Measurements from ENCODE around the gene LRRC47. TPM values are rescaled to one million over a fixed set of nuclear protein-coding genes. Genes with fewer than 3 reads are reported as not detected.

Gene LRRC47
- polyA plus RNA-seq, 1 experiment = 37.1 TPM

DNA sequence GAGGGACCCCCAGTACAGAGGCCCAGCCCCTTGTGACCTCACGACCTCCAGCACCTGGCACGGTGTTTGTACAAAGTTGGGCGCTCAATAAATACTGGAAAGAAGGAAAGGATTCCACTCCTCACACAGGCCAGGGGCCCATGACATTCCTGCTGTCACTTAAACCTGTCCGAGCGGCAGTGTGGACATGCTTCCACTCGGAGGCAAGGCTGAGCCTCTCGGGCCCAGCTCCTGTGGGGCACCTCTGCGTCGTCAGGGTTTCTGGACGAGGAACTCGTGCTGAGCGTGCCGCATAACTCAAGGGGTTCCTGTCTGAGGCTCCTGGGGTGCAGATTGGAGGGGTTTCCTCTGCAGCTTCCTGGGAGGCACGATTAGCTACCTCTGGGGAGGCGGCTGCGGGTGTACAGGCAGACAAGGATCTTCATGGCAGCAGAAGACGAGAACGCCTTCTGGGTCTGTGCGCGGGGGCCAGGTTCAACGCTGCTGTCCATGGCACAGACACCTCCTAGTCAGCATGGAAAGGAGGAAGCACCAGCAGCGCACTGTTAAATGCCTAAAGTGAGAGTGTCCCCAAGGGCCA lies 27.4 kb downstream of the LRRC47 start:
- POLR2A ChIA-PET = no interaction called here
- peaks cover 5% of the 10 kb centered on the region for H3K27me3 ChIP-seq (ENCODE audit: control insufficient read depth, insufficient read depth, low read length)
- CTCF ChIA-PET = interaction anchor here (2.9 kb wide), 1 partner anchor 44 kb away, joined by 10 read pairs; no protein-coding TSS in a partner anchor
- DNase-seq (ENCODE audit: low read depth, low spot score) = no peak
- no peak overlapping the region for H3K27ac ChIP-seq (ENCODE audit: low read depth, low read length)
- TF ChIP-seq, protein P1, sequence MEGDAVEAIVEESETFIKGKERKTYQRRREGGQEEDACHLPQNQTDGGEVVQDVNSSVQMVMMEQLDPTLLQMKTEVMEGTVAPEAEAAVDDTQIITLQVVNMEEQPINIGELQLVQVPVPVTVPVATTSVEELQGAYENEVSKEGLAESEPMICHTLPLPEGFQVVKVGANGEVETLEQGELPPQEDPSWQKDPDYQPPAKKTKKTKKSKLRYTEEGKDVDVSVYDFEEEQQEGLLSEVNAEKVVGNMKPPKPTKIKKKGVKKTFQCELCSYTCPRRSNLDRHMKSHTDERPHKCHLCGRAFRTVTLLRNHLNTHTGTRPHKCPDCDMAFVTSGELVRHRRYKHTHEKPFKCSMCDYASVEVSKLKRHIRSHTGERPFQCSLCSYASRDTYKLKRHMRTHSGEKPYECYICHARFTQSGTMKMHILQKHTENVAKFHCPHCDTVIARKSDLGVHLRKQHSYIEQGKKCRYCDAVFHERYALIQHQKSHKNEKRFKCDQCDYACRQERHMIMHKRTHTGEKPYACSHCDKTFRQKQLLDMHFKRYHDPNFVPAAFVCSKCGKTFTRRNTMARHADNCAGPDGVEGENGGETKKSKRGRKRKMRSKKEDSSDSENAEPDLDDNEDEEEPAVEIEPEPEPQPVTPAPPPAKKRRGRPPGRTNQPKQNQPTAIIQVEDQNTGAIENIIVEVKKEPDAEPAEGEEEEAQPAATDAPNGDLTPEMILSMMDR (IDR thresholded peaks at IDR 0.05; ENCODE audit: low read depth, low read length) = no peak
- H3K9me3 ChIP-seq (ENCODE audit: control insufficient read depth, insufficient read depth, low read length) = no peaks in the 10 kb centered on the region; the same call in 1 of the 2 replicates
- H3K4me3 ChIP-seq (ENCODE audit: low read depth, low read length) = no peak overlapping the region

DNA sequence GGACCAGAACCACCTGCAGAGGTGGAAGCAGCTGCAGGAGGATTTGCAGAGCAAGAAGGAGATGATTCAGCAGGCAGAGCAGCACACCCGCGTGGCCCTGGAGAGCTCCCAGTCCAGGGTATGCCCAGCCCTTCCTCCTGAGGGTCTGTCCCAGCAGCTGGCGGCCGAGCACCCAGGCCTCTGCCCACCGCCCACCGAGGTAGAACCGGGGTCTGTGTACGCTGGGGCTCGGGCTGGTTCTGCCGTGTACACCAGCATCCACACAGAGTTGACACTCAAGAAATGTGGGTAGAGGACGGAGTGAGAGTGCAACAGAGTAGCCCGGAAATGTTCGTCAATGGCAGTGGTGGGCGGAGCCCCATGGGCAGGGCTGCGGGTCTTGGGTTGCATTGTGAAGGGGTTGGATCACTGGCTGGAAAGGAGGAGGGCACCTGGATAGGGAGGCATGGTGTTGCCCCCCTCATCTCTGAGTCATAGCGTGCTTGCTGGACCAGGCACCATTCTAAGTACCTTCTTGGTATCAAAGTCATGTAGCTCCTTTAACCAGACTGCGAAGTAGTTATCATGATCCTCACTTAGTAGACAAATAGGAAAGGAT lies 28.9 kb downstream of the LRRC47 start:
- POLR2A ChIA-PET = interaction anchor here (0.6 kb wide), 1 partner anchor 296 kb away, joined by 7 read pairs; no protein-coding TSS in a partner anchor
- DNase-seq (ENCODE audit: low read depth, low spot score) = no peak

DNA sequence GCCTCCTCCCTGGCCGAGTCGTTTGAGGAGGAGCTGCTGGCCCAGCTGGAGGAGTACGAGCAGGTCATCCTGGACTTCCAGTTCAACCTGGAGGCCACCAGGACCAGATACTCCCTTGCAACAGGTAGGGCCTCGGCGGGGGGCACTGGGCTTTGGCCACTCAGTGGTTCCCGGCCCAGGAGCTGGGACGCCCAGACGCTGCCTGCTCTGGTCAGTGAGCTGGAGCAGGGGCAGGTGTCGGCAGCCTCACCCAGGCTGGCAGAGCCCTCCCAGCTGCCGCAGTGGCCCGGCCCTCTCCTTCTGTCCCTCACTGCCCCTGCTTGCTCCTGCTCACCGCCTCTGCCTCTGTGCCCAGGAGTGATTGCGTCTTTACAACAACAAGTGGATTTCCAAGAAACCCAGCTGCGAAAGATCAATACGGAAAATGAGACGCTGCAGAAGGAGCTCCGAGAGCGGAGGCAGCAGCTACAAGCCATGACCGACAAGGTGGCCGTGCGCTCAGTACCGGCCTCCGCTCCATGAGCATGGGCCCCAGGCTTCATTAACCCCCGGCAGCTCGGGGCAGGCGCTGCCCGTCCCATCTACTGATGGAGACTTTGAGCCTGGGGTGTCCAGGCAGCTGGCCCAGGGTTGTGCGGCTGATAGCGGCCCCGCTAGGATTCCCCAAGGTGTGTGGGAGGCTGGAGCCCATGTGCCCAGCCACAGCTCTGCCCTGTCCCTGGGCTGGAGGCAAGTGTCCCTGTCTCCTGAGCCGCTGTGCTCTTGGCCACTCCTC lies 32.8 kb downstream of the LRRC47 start:
- H3K27me3 ChIP-seq (ENCODE audit: control insufficient read depth, insufficient read depth, low read length) = peaks cover 11% of the 10 kb centered on the region
- no peaks in the 10 kb centered on the region; the same call in 1 of the 2 replicates for H3K9me3 ChIP-seq (ENCODE audit: control insufficient read depth, insufficient read depth, low read length)
- H3K4me3 ChIP-seq (ENCODE audit: low read depth, low read length) = no peak overlapping the region
- H3K27ac ChIP-seq (ENCODE audit: low read depth, low read length) = no peak overlapping the region
- DNase-seq (ENCODE audit: low read depth, low spot score) = no peak
- POLR2A ChIA-PET = no interaction called here
- TF ChIP-seq, protein P1 (IDR thresholded peaks at IDR 0.05; ENCODE audit: low read depth, low read length) = no peak
- CTCF ChIA-PET = no interaction called here

More for the DNA sequence above, 28.9 kb downstream of the LRRC47 start:
- Histone ChIP-seq H3K27ac (ENCODE audit: low read depth, low read length) (no peak overlapping the region), H3K9me3 (ENCODE audit: control insufficient read depth, insufficient read depth, low read length) (no peaks in the 10 kb centered on the region; the same call in 1 of the 2 replicates), H3K27me3 (ENCODE audit: control insufficient read depth, insufficient read depth, low read length) (peaks cover 6% of the 10 kb centered on the region), H3K4me3 (ENCODE audit: low read depth, low read length) (no peak overlapping the region)
- CTCF ChIA-PET = no interaction called here
- TF ChIP-seq, protein P1 (IDR thresholded peaks at IDR 0.05; ENCODE audit: low read depth, low read length) = no peak

DNA sequence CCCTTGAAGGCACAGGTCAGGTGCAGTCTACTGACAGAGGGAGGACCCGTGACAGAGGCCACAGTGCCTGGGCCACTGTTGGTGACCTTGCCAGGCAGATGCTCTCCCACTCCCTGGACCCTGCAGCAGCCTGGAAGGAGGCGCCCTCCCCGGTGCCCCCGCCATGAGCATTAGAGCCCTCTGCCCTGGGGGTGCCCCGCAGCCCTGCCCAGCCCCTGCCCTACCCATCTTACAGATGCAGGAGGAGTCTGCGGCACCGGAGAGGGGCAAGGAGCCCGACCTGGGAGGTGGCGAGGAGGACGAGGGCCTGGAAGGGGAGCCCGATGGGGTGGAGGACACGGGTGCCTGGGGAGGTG lies 33.4 kb downstream of the LRRC47 start:
- no peak for DNase-seq (ENCODE audit: low read depth, low spot score)
- TF ChIP-seq, protein P1 (IDR thresholded peaks at IDR 0.05; ENCODE audit: low read depth, low read length) = no peak
- CTCF ChIA-PET = no interaction called here
- peaks cover 11% of the 10 kb centered on the region for H3K27me3 ChIP-seq (ENCODE audit: control insufficient read depth, insufficient read depth, low read length)
- no peaks in the 10 kb centered on the region; the same call in 1 of the 2 replicates for H3K9me3 ChIP-seq (ENCODE audit: control insufficient read depth, insufficient read depth, low read length)
- no peak overlapping the region for H3K4me3 ChIP-seq (ENCODE audit: low read depth, low read length)
- no peak overlapping the region for H3K27ac ChIP-seq (ENCODE audit: low read depth, low read length)
- POLR2A ChIA-PET = no interaction called here

All from AG04450 (cell line).